SK-MEL-5 (cell line): Measurements from ENCODE around the gene SLC25A23. TPM values are rescaled to one million over a fixed set of nuclear protein-coding genes. Genes with fewer than 3 reads are reported as not detected.
A peak's percentile ranks its signal among the peaks of the same experiment; 100 is the strongest.
"Not testable (repeated sequence)": the region's sequence is repeated elsewhere in the genome, so short reads cannot be mapped to it uniquely, and the experiment has no call there.

ENCODE experiments used
- DNase-seq: peaks from one replicate; pipeline ENCODE4 v3.0.0-alpha.2; 2016; ENCODE audit warnings: low read depth, low spot score
- in situ Hi-C: cut with HindIII; loops from 2 replicates; pipeline ENCODE4 v1.10.0; 2016; ENCODE audit warnings: low sequenced_read_pairs, high pct_unique_total_duplicates, low pct_unique_long_range_greater_than_20kb
- total RNA-seq: library from RNA; depleted of rRNA; stranded (reverse); fragments of >200 nt; shearing (Covaris generic); gene quantifications from 2 replicates; pipeline ENCODE4 v1.2.3, GENCODE V29; 2014

The SLC25A23 gene
- total RNA-seq, 1 experiment from 2014 or later: 49.6 TPM

GRCh38 chr19:6416658-6417405 is 42.8 kb downstream of the SLC25A23 start:
- in situ Hi-C loops: no loop called here
- no peak for DNase-seq

GRCh38 chr19:6415591-6416190 is 43.9 kb downstream of the SLC25A23 start:
- DNase-seq: no peak
- in situ Hi-C loops: no loop called here

- no peak for DNase-seq
- in situ Hi-C loops: no loop called here
These were observed 44.6 kb downstream of the SLC25A23 start for GRCh38 chr19:6414793-6415590.

GRCh38 chr19:6413721-6414643 is 45.6 kb downstream of the SLC25A23 start:
- no peak for DNase-seq
- in situ Hi-C loops: no loop called here

- DNase-seq: no peak
- in situ Hi-C loops: no loop called here
These were observed 46.3 kb downstream of the SLC25A23 start for GRCh38 chr19:6413291-6413690.

GRCh38 chr19:6412447-6413091 is 47.0 kb downstream of the SLC25A23 start:
- peak; percentile 37 for DNase-seq
- in situ Hi-C loops: no loop called here

- no peak for DNase-seq
- in situ Hi-C loops: no loop called here
These were observed 47.5 kb downstream of the SLC25A23 start for GRCh38 chr19:6412061-6412446.

GRCh38 chr19:6409346-6409745 is 50.2 kb downstream of the SLC25A23 start:
- in situ Hi-C loops: no loop called here
- DNase-seq: no peak

GRCh38 chr19:6406401-6406800 is 53.2 kb downstream of the SLC25A23 start:
- no peak for DNase-seq
- in situ Hi-C loops: no loop called here

- in situ Hi-C loops: no loop called here
These were observed 56.6 kb downstream of the SLC25A23 start for GRCh38 chr19:6402837-6403608.

GRCh38 chr19:6402058-6402457 is 57.5 kb downstream of the SLC25A23 start:
- in situ Hi-C loops: no loop called here
- no peak for DNase-seq

More at GRCh38 chr19:6402837-6403608, 56.6 kb downstream of the SLC25A23 start:
- no peak for DNase-seq

- in situ Hi-C loops, DNase-seq: not testable (repeated sequence)
These were observed 59.3 kb downstream of the SLC25A23 start for GRCh38 chr19:6400062-6400944.

- DNase-seq: no peak
- in situ Hi-C loops: no loop called here
These were observed 63.3 kb downstream of the SLC25A23 start for GRCh38 chr19:6396305-6396704.

- DNase-seq: no peak
- in situ Hi-C loops: no loop called here
These were observed 64.8 kb downstream of the SLC25A23 start for GRCh38 chr19:6394831-6395230.

GRCh38 chr19:6393983-6394412 is 65.6 kb downstream of the SLC25A23 start:
- no peak for DNase-seq
- in situ Hi-C loops: no loop called here
